Measurements from ENCODE around the gene PTGES3L. TPM values are rescaled to one million over a fixed set of nuclear protein-coding genes. Genes with fewer than 3 reads are reported as not detected.
"Not testable (repeated sequence)": the region's sequence is repeated elsewhere in the genome, so short reads cannot be mapped to it uniquely, and the experiment has no call there.

PTGES3L gene
- total RNA-seq, 1 donor from 2014 or later: 50.7 TPM

DNA sequence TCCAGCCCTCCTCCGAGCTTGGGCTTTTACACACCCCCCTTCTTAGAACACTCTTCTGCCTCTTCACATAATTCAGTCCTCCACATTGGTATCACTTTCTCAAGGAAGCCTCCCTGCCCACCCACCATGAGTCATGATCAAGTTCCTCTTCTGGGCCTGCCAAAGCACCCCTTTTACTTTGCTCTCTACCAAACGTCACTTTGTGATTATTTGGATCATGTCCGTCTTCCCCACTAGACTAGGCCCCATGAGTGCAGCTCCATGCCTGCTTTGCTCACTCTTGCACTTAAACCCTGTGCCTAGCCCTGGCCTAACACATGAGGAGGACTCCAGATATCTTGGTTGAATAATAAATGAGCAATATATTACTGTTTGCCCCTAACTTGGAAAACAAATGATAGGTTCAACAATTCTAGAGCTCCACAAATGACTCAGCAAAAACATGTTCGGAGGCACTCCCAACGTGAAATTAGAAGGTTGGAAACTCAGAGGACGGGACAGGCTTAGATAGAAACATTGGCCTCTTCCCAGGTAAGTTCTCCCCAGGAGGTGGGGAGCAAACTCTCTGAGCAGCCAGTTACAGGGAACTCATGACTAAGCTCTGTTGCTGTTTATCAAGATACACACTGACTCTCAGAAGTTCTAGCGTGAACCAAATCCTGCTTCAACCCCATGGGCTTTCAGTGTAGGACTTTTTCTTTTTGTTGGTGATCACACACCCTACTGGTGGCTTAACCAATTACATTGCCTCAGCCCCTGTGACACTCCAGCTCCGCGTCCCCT lies 51.0 kb downstream of the PTGES3L start:
- DNase-seq: no peak

DNA sequence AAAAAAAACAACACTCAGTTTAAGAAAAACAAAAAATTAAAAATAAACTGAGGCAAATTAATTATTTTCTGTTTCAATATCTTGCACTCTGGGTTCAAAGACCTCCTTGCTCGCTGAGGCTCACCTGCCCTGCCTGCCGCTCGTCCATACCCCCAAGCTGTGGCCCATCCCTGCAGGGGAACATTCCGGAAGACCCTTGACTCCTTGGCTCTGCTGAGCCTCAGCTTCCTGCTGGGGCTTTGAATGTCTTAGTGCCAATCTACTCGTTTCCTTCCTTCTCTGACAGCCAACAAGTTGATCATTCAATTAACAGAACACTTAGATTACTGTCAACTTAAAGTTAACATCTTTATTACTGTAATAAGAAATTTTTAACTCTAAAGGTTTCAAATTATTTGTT lies 55.0 kb downstream of the PTGES3L start:
- no peak for ATAC-seq
- intact Hi-C loops (cut with micrococcal nuclease): no loop called here
- no peak for DNase-seq

More for the DNA sequence above, 51.0 kb downstream of the PTGES3L start:
- intact Hi-C loops (cut with micrococcal nuclease): no loop called here
- peak; percentile 89 for ATAC-seq

DNA sequence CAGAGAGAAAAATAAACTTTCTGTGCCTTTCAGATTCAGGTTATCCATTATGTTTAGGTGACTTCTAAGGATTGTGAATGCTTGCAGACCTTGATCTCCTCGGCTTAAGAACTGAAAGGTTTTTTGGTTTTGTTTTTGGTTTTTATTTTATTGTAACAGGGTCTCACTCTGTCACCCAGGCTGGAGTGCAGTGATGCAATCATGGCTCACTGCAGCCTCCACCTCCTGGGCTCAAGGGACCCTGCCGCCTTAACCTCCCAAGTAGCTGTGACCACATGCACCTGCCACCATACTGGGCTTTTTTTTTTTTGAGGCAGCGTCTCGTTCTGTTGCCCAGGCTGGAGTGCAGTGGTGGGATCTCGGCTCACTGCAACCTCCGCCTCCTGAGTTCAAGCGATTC lies 56.4 kb downstream of the PTGES3L start:
- intact Hi-C loops (cut with micrococcal nuclease); ATAC-seq; DNase-seq: not testable (repeated sequence)

DNA sequence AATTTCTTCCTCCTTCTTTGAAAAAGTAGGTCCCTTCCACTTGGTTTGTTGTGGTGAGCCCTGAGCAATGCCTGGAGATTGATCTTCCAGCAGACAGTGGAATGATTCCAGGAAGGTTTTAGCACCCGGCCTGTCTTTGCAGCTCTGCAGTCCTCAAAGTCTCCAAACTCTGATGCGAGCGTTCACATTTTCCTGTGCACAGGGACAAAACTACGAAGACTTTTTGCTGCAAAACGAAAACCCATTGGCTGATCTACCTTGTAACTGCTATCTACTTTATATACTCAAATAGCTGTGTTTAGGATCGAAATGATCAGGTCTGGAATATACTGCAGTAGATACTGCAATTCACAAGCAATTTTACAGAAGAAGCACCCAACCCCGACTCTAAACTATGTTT lies 57.6 kb downstream of the PTGES3L start:
- intact Hi-C loops (cut with micrococcal nuclease): no loop called here
- DNase-seq: no peak

DNA sequence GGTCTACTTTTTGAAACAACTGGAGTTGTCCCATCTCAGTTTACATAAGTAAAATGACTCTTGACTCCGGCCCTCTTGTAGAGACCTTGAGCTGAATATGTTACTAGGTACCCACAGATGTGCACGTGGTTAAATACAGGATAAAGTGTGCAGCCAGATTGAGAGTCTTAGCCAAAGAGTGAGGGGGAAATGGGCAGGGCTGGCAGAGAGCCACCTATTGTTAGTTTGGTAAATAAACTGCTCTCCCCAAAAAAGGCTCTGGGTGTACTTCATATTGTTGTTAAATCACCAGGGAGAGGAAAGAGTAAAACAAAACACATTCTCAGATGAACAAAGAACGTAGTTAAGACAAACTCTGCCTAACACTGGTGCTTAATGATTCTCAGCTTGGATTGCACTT lies 59.0 kb downstream of the PTGES3L start:
- ATAC-seq (peak; percentile 37), DNase-seq (peak; percentile 39)
- intact Hi-C loops (cut with micrococcal nuclease): no loop called here

More for the DNA sequence above, 57.6 kb downstream of the PTGES3L start:
- no peak for ATAC-seq

- ATAC-seq (no peak), DNase-seq (no peak)
- intact Hi-C loops (cut with micrococcal nuclease): no loop called here
Measured at GRCh38 chr17:42920106-42920900, 59.6 kb downstream of the PTGES3L start.

- ATAC-seq; DNase-seq; intact Hi-C loops (cut with micrococcal nuclease): not testable (repeated sequence)
Measured at GRCh38 chr17:42919522-42920077, 60.3 kb downstream of the PTGES3L start.

DNA sequence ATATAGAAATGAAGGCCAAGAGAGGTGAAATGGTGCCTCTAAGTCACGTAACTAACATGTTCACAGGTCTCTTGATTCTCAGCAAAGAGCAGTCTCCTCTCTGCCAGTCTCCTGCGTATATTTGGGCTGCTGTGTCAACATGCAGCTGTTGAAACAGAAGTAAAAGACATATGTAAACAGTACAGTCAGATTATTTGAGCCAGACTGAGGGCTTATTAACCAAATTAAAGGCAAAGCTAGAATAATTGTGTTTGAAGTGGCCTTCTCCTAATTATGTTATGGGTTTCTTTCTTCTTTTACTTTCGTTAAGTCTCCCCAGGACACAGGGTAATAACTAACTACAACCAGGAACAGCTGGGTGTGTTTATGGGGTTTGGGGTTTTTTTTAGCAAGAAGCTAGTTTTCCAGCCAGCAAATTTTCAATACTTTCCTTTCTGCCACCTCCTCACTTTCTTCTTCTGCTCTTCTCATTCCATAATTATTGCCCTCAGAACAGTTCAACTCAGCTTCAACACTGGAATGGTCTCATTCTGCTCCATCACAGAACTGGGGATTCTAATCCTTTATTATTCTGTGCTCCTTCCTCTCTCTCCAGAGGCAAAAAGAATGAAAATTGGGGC lies 60.9 kb downstream of the PTGES3L start:
- intact Hi-C loops (cut with micrococcal nuclease): no loop called here
- DNase-seq (no peak), ATAC-seq (no peak)

Other genes starting within 250 kb of the PTGES3L start
- 49.6 TPM for gene EZH1, start 235.0 kb downstream of the PTGES3L start, total RNA-seq
- 39.3 TPM for gene RAMP2, start 218.9 kb downstream of the PTGES3L start, total RNA-seq
- 29.6 TPM for gene VPS25, start 206.6 kb downstream of the PTGES3L start, total RNA-seq
- not detected for gene WNK4, start 199.5 kb downstream of the PTGES3L start, total RNA-seq
- gene COA3, start 181.4 kb downstream of the PTGES3L start, total RNA-seq: 70.4 TPM
- 0.10 TPM for gene CNTD1, start 181.2 kb downstream of the PTGES3L start, total RNA-seq
- gene BECN1, start 155.8 kb downstream of the PTGES3L start, total RNA-seq: 76.8 TPM
- 71.2 TPM for gene PSME3, start 146.7 kb downstream of the PTGES3L start, total RNA-seq
- 0.40 TPM for gene AOC2, start 135.5 kb downstream of the PTGES3L start, total RNA-seq
- 6.1 TPM for gene AOC3, start 128.9 kb downstream of the PTGES3L start, total RNA-seq
- gene G6PC1, start 79.3 kb downstream of the PTGES3L start, total RNA-seq: not detected
- 31.5 TPM for gene AARSD1, start 15.6 kb downstream of the PTGES3L start, total RNA-seq
- gene RUNDC1, start 485 bp upstream of the PTGES3L start, total RNA-seq: 12.7 TPM
- gene RPL27, start 18.3 kb upstream of the PTGES3L start, total RNA-seq: 694 TPM
- 13.2 TPM for gene IFI35, start 26.7 kb upstream of the PTGES3L start, total RNA-seq
- 77.0 TPM for gene VAT1, start 42.3 kb upstream of the PTGES3L start, total RNA-seq
- gene RND2, start 45.2 kb upstream of the PTGES3L start, total RNA-seq: 0.82 TPM
- gene BRCA1, start 145.3 kb upstream of the PTGES3L start, total RNA-seq: 6.8 TPM
- gene NBR1, start 191.1 kb upstream of the PTGES3L start, total RNA-seq: 99.2 TPM
- gene TMEM106A, start 231.8 kb upstream of the PTGES3L start, total RNA-seq: 1.8 TPM
- gene CCDC200, start 248.5 kb upstream of the PTGES3L start, total RNA-seq: not detected